Astrocyte (in vitro differentiated cells and primary cell): ENCODE measurements around the gene SLX4.

Experiments used
- CTCF ChIP-seq: IDR thresholded peaks from 2 replicates; pipeline ENCODE4 v1.5.1; 2011; ENCODE audit warnings: low read depth, mild to moderate bottlenecking, inconsistent platforms, low read length, moderate library complexity; ENCODE audit not compliant: insufficient read depth
- EZH2 ChIP-seq: IDR thresholded peaks from 2 replicates; pipeline ENCODE4 v1.6.1; 2012; ENCODE audit warnings: mild to moderate bottlenecking, low read length, inconsistent platforms; ENCODE audit not compliant: insufficient read depth

DNA sequence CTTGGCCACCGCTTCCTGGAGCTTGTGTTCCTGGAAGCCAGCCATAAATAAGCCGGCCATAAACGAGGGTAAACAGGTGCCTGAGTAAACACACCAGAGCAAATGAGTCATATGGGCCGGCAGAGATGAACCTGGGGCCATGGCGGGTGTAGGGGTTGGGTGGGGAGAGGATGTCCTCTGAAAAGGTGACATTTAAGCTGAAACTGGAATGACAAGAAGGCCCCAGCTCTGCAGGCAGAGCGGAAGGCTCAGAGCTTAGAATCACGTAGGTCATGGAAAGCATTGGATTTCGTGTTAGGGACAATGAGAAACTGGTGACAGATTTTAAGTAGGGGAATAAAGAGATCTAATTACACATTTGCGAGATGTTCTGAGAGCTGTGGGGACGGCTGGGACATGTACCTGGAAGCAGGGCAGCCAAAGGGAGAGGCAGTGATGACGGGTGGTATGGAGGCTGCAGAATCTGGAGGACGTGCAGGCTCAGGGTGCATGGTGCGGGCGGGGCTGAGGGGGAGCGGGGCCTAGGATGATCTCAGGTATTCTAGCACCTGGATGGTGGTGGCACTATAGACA lies 35.0 kb upstream of the SLX4 start:
- TF ChIP-seq CTCF = no peak
- TF ChIP-seq EZH2 = no peak
